SIG-M5 (cell line): ENCODE results near the gene PTPN11.
"Not testable (repeated sequence)": the region's sequence is repeated elsewhere in the genome, so short reads cannot be mapped to it uniquely, and the experiment has no call there.

Source experiments
- DNase-seq: peaks from one replicate; lab custom pipeline; 2025; lab: John Stamatoyannopoulos, UW

Gene PTPN11

DNA sequence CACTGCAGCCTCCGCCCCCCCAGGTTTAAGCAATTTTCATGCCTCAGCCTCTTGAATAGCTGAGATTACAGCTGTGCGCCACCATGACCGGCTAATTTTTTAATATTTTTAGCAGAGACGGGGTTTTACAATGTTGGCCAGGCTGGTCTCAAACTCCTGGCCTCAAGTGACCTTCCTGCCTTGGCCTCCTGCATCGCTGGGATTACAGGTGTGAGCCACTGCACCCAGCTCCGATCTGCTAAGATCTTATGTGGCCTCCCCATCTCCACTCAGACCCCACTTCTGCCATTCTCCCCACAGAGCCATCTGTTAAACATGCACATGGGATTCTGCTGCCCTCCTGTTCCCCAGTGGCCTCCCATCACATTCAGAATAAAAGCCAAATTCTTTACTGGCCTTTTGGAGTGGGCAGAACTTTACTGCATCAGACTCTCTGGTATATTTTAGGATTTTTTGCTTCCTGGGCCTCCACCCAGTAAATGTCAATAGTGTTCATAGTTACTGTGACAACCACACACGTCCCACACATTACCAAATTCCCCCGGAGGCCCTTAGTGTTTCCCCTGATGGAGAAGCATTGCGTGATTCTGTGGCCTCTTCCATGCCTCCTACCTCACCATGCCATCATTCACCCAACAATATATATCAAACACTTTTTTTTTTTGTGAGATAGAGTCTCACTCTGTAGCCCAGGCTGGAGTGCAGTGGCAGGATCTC lies 96.3 kb downstream of the PTPN11 start:
- DNase-seq = no peak

DNA sequence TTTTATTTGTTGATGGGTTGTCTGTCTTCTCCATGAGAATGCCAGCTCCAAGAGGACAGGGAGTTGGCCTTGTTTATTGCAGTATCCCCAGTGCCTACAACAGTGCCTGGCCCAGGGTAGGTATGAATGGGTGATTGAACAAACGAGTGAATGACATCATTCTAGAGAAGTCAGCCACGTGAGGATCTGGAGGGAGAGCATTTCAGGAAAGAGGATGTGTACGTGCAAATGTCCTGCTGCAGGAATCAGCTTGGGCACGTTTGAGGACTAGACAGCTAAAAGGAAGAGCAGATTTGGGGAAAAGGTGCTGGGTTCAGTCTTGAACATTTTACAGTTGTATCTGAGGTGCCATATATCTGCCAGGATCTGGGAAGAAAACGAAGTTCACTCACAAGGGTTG lies 97.1 kb downstream of the PTPN11 start:
- DNase-seq = no peak

DNA sequence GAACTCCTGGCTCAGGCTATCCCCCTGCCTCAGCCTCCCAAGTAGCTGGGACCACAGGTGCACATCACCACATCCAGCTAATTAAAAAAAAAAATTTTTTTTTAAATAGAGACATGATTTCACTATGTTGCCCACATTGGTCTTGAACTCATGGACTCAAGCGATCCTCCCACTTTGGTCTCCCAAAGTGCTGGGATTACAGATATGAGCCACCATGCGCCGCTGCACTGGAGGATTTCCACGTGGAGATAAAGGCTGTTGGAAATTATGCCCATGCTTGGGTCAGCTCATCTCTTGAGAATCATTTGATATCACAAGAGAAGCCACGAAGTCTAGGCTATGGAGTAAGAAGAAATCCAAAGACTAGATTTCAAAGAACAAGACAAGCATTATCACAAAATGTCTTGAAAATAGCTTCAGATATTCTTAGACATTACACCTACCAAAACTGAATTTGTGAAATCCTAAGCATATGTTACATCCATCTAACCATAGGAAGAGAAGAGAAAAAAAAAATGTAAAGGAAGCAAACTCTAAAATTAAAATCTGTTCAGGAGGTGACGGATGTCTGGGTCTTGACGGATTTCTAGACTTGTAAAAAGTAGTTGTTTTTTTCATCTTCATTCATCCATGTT lies 99.1 kb downstream of the PTPN11 start:
- no peak for DNase-seq

DNA sequence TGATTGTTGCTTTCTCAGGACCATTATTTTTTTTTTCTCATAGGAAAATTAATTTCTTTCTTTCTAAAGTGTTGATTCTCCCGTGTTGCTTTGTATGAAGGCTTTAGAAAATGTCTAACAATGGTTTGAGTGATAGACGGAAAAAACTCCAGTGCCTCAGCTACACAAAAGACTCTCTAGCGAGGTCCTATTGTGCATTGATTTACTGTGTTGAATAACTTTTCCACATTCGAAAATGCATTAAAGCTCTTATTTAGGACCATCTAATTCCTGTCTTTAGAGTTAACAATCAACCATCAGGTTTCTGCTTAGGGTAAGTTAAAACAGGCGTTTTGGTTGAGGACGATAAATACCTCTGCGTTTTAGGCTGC lies 99.6 kb downstream of the PTPN11 start:
- DNase-seq = no peak

DNA sequence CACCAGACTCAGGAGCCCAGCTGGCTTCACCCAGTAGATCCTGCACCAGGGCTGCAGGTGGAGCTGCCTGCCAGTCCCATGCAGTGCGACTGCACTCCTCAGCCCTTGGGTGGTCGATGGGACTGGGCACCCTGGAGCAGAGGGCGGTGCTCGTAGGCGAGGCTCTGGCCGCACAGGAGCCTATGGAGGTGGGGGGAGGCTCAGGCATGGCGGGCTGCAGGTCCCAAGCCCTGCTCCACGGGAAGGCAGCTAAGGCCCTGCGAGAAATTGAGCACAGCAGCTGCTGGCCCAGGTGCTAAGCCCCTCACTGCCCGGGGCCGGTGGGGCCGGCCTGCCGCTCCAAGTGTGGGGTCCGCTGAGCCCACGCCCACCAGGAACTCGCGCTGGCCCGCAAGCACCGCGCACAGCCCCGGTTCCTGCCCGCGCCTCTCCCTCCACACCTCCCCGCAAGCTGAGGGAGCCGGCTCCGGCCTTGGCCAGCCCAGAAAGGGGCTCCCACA lies 101.1 kb downstream of the PTPN11 start:
- not testable (repeated sequence) for DNase-seq

DNA sequence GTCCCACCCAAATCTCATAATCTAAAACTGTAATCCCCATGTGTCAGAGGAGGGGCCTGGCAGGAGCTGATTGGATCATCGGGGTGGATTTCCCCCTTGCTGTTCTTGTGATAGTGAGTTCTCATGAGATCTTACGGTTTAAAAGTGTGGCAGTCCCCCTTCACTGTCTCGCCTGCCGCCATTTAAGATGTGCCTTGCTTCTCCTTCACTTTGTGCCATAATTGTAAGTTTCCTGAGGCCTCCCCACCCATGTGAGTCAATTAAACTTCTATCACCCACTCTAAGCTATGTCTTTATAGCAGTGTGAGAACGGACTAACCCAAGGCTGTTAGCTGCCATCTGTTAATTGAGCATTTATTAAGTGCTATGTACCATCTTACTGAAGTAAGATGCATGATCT lies 105.1 kb downstream of the PTPN11 start:
- no peak for DNase-seq

DNA sequence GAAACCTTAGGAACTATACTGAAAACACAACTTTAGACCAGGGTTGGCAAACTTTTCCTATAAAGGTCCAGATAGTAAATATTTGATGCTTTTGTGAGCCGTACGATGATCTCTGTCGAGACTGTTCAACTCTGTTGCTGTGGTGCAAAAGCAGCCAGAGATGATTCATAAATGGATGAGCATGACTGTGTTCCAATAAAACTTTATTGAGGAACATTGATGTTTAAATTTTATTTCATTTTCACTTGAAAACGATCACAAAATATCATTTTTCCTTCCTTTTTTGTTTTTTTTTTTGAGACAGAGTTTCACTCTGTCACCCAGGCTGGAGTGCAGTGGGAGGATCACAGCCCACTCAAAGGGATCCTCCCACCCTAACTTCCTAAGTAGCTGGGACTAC lies 105.5 kb downstream of the PTPN11 start:
- no peak for DNase-seq

DNA sequence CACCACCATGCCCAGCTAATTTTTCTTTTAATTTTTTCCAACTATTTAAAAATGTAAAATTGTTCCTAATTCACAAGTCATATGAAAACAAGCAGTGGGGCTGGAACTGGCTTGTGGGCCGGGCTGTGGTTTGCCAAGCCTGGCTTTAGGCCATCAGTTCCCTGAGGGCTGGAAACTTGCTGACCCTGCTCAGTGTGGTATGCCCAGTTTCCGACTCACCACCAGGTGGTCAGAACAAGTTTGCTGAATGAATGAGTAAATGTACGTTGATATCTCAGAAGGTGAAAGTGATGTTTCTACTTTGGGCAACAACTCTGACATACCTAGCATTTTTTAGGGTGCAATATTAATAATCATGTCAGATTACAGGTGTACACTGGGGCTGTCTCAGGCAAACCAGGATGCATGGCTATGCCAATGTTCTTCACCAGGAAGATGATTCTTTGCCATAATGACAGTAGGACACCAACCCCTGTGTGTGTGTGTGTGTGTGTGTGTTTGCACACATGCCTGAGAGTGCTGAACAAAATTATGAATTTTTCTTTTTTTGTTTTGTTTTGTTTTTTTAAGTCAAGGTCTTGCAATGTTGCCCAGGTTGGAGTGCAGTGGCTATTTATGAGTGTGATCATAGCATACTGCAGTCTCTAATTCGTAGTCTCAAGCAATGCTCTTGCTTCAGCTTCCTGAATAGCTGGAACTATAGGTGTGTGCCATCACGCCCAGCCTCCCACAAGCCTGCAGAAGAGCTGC lies 106.1 kb downstream of the PTPN11 start:
- DNase-seq = no peak

DNA sequence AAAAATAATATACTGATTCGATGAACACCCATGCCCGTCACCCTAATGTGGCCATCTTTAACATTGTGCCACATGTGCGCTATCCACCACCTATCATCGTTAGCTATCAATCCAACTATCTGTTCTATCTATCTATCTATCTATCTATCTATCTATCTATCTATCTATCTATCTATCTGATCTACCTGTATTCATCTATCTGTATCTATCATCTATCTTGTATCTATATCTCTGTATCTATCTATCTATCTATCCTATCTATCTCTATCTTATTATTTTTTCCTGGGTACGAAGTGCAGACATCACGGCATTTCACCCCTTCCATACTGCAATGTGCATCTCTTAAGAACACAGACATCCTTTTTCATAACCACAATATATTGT lies 106.7 kb downstream of the PTPN11 start:
- DNase-seq = no peak

DNA sequence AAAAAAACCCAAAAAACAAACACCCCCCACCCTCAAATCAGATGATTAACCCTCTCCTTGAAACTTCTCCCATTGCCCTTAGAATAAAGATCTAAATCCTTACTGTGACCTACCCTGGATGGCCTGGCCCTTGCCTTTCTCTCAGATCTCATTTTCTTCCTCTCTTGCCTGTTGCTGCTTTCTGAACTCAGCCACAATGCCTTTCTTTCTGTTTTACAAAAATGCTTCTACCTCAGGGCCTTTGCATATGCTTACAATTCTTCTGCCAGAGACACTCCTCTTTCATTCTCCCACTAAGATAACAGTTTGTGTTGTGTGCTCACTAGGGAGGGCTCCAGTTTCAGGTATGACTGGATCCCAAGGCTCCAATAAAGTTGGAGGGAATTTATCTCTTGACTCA lies 108.3 kb downstream of the PTPN11 start:
- no peak for DNase-seq

DNA sequence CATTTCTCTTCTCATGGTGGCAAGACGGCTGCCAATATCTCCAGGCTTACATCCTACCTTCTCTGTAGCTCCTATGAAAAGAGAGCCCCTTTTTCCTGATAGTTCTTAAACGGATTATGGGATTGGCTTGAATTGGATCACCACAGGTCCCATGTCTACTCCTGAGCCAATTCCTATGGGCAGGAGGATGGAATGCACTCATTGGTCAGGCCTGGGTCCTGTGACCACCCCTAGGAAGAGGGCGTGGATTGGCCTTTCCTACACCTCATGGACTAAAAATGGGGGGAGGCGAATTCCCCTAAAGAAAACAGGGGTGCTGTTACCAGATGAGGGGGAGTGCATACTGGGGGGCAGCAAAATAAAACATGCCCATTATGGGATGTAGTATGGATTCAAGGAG lies 108.8 kb downstream of the PTPN11 start:
- DNase-seq = no peak

DNA sequence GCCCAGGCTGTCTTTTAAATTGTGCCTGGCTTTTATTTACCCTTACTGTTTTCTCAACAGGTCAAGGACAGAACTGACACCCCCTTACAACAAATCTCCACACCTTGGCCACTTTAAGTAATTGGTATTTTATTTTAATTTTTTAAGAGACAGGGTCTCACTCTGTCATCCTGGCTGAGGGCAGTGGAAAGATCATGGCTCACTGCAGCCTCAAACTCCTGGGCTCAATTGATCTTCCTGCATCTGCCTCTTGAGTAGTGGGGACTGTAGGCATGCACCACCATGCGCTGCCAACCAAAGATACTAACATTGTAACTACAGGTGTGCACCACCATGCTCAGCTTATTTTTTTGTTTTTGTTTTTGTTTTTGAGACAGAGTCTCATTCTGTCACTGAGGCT lies 109.8 kb downstream of the PTPN11 start:
- DNase-seq = no peak

DNA sequence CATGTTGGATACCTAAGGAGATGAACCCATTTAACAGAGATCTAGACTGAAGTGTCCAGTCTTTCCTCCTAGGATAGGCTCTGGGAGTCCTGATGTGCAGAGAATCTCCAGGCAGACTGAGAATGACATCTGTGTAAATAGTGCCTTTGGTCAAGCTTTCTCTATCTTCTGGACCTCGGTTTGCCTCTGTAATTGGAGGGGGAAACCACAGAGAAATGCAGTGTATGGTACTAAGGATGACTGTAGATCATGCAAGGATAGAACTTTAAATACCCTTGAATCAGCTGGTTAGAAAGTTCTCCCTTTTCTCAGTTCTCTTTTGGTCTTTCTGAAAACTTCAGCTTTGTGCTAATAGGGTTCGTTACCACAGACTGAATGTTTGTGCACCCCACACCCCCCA lies 112.2 kb downstream of the PTPN11 start:
- no peak for DNase-seq

DNA sequence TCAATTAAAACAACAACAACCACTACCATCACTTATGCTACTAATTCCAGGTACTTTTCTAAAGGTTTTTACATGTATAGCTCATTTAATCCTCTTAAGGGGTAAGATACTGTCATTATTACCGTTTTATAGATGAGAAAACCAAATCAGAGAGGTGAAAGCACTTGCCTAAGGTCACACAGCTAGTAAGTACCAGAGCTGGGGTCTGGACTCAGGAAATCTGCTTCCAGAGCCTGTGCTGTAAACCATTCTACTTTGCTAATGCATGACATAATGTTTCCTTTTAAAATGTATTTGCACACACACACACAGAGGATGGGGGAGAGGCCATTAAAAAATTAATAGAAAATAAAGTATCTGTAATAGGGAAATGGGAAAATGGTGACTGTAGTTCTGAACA lies 113.4 kb downstream of the PTPN11 start:
- DNase-seq = no peak

DNA sequence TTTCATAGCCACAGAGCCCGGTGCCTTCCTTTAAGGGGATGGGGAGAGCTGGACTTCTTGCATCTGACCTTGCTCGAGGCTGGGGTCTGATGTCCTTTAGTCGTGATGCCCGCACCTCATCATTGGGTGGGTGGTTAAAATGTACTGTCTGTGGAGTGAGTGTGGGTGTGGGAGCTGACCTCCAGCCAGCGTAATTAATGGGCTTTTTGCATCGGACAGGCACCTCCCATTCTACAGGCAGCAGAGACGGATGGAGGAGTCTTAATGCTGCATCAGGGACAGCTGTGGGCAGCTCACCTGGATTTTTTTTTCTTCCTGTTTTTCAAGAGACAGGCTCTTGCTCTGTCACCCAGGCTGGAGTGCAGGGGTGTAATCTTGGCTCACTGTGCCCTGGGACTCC lies 114.8 kb downstream of the PTPN11 start:
- no peak for DNase-seq

DNA sequence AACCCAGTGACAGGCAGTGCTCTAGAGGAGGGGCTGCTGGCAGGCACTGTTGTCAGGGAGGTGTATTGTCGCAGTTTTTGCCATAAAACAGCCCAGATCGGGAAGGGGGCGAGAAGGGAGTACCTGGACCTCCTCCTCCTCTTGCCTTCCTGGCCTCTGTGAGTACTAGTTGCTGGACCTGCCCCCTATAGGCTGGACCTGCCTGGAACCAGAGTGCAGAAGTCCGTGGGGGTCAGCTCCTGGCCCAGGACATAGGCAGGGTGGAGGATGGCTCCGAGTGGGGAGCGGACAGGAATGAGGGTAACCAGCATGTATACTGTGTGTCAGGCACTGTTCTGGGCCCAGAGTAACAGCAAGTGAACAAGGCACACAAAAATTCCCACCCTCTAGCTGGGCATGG lies 116.3 kb downstream of the PTPN11 start:
- no peak for DNase-seq

DNA sequence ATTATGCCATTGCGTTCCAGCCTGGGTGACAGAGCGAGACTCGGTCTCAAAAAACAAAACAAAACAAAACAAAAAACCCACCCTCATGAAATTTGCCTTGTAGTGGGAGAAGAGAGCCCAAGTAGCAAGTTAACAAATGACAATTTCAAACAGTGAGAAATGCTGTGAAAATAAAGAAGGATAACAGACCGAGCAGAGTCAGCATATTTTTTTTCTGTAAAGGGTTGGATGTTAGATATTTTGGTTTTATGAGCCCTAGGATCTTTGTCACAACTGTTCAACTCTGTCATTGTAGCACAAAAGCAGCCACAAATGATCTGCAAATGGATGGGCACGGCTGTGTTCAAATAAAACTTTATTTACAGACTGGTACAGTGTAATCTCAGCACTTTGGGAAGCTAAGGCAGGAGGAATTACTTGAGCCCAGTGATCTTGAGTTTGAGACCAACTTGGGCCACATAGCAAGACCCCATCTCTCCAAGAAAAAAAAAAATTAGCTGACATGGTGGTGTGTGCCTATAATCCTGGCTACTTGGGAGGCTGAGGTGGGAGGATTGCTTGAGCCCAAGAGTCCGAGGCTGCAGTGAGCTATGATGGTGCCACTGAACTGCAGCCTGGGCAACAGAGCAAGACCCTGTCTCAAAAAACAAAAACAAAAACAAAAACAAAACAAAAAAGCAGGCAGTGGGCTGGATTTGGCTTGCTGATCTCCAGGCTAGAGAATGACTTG lies 117.1 kb downstream of the PTPN11 start:
- DNase-seq = no peak

DNA sequence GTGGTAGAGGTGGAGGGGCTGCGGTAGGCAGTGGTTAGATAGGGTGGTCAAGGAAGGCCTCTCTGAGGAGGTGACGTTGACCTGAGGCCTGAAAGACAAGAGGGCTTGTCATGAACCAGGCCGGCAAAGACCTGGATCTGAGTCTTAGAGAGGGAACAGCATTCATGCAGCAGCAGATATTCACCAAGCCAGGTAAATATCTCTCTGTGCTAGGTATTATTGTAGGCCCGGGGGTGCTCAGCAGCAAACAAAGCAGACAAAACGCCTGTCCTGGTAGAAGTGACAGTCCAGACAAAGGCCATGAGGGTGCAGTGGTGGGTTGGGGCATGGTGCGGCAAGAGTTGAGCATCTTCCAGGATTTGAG lies 117.6 kb downstream of the PTPN11 start:
- no peak for DNase-seq

DNA sequence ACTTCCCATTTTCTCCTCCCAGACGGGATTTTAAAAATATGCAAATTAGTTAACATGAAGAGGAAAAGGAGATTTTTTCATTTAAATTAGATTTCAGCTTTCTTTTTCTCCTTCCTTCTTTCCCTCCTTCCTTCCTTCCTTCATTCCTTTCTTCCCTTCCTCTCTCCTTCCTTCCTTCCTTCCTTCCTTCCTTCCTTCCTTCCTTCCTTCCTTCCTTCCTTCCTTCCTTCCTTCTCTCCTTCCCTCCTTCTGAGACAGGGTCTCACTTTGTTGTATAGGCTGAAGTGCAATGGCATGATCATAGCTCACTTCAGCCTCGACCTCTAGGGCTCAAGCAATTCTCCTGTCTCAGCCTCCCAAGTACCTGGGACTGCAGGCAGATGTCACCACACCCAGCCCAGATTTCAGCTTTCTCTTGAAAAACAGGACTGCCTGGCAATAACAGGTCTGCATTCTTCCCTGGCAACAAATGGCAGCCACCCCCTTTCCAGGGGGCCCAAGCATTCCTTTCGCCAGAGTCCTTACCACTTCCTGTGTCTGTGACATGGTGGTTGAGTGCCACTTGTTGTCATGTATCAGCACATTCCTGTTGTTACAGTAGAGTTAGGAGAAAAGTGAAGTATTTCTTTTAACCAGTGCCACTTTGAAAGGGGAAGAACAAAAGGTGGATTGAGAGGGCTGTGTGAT lies 119.1 kb downstream of the PTPN11 start:
- DNase-seq = no peak

DNA sequence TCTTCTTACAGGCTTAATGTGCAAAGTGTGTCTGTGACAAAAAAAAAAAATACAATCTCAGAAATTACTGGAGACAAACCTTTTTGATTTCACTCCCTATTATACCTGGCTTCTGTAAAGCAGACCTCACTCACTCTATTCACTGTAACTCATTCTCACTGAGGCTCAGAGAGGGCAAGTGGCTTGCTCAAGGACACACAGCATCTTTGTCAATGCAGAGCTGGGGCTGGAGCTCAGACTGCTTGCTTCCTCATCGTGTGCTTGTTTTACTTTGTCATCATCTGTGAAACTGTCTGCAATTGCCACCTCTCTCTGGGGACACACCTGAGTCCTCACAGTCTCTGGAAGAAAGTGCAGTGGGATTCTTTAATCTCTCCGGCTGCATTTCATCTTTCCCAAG lies 120.0 kb downstream of the PTPN11 start:
- no peak for DNase-seq

DNA sequence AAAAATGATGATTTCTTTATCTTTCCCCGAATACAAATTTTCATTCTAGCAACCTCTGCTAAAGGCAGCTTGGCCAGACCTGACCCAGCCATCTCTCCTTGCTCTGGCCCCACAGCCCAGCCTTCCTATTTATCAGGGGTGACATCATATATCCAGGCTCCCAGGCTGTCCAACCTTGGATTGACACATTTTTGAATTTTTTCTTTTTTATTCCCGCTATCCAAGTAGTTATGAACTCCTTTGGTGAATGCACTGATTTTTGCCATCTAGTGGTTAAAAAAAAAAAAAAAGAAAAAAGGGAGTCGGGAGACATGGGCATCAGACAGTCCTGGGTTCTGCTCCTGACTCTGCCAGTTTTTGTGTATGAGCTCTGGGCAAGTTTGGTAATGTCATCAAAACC lies 120.5 kb downstream of the PTPN11 start:
- DNase-seq = no peak

DNA sequence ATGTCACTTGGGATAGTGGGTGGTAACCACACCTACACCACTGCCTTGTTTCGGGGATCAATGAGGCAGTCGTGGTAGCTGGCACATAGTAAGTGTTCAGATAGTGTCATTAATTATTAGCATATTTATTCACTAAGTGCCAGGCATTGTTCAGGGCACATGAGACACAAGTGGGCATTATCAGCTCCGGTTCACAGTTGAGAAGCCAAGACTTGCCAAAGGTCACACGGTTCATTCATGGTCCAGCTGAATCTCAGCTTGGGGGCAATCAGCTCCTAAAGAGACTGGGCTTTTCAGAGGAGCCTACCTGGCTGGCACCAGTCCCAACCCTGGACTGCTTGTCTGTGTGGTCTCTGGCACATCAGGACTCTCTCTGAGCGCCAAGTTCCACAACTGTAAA lies 121.3 kb downstream of the PTPN11 start:
- no peak for DNase-seq
